ENCODE results near the gene SEMA3D. TPM values are rescaled to one million over a fixed set of nuclear protein-coding genes. Genes with fewer than 3 reads are reported as not detected.

The SEMA3D gene
- total RNA-seq, 1 experiment from 2014 or later: 1.4 TPM

DNA sequence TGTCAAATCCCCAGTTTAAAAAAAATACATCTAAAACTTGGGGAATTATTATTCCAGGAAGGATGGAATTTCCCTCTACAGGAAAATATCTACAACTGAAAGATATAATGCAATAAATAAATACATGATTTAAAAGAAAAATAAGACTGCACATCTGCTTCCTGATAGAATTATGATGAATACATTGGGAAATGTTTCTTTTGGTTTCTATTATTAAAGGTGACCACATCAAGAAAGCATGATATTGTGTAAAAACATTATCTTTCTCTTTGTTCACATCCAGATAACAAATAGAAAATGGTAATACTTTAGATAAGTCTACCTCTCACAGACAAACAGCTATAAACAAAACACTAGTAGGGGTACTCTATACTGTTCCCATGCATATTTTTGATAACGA, 19.2 kb downstream of the SEMA3D start:
- no peak overlapping the region for H3K4me3 ChIP-seq (replicated peaks in 1 of 2; ENCODE audit: low read depth in 1 of 2, low read length in 2 of 2)
- DNase-seq (ENCODE audit: low read depth, low spot score) (no peak), ATAC-seq (no peak)
- H3K27ac ChIP-seq (ENCODE audit: low read depth, low read length): no peak overlapping the region
- no peaks in the 10 kb centered on the region for H3K36me3 ChIP-seq (ENCODE audit: control insufficient read depth in 1 of 2, insufficient read depth in 2 of 2, low read length in 2 of 2)
- no peaks in the 10 kb centered on the region for H4K20me1 ChIP-seq (ENCODE audit: insufficient read depth)
- intact Hi-C loops (cut with micrococcal nuclease): no loop called here
- ChIA-PET CTCF (no interaction called here), POLR2A (no interaction called here), RAD21 (ENCODE audit: low non-redundant PET in 1 of 2, low total read pairs in 2 of 2, uncharacterized antibody in 2 of 2, unreplicated experiment in 2 of 2) (no interaction called here)
- no TSS peak for BruUV-seq (replicated peaks)
- no peak overlapping the region for H2AFZ ChIP-seq (ENCODE audit: low read depth, low read length, poor library complexity, severe bottlenecking)
- H3K9me3 ChIP-seq (ENCODE audit: control insufficient read depth in 1 of 2, insufficient read depth in 1 of 2, low read depth in 1 of 2, low read length in 2 of 2): no peaks in the 10 kb centered on the region
- TF ChIP-seq ZBTB33 (IDR thresholded peaks at IDR 0.05; ENCODE audit: extremely low read depth, insufficient replicate concordance, low read length) (no peak), POLR2AphosphoS5 (IDR thresholded peaks at IDR 0.05; ENCODE audit: low read depth, low read length) (no peak), YY1 (IDR thresholded peaks at IDR 0.05; ENCODE audit: extremely low read depth, insufficient replicate concordance, low read depth, low read length) (no peak), JUND (IDR thresholded peaks at IDR 0.05) (no peak), ZNF274 (IDR thresholded peaks at IDR 0.05; ENCODE audit: low read depth, low read length) (no peak), ZFX (IDR thresholded peaks at IDR 0.05) (no peak), SRF (IDR thresholded peaks at IDR 0.05; ENCODE audit: low read depth) (no peak), SIN3A (IDR thresholded peaks at IDR 0.05; ENCODE audit: low read depth) (no peak), RAD21 (IDR thresholded peaks at IDR 0.05; ENCODE audit: low read depth) (no peak), ELF1 (IDR thresholded peaks at IDR 0.05; ENCODE audit: borderline replicate concordance, low read depth) (no peak), CEBPB (IDR thresholded peaks at IDR 0.05; ENCODE audit: low read depth) (no peak), EGR1 (IDR thresholded peaks at IDR 0.05; ENCODE audit: low read depth) (no peak), TCF7L2 (IDR thresholded peaks at IDR 0.05; ENCODE audit: borderline replicate concordance, extremely low read depth, insufficient read depth, insufficient read length) (no peak), CBX3 (IDR thresholded peaks at IDR 0.05; ENCODE audit: low read depth) (no peak), POLR2A (IDR thresholded peaks at IDR 0.05; ENCODE audit: borderline replicate concordance, extremely low read depth, insufficient read depth, insufficient read length) (no peak), EZH2phosphoT487 (IDR thresholded peaks at IDR 0.05; ENCODE audit: borderline replicate concordance) (no peak)
- TF ChIP-seq, protein P1, sequence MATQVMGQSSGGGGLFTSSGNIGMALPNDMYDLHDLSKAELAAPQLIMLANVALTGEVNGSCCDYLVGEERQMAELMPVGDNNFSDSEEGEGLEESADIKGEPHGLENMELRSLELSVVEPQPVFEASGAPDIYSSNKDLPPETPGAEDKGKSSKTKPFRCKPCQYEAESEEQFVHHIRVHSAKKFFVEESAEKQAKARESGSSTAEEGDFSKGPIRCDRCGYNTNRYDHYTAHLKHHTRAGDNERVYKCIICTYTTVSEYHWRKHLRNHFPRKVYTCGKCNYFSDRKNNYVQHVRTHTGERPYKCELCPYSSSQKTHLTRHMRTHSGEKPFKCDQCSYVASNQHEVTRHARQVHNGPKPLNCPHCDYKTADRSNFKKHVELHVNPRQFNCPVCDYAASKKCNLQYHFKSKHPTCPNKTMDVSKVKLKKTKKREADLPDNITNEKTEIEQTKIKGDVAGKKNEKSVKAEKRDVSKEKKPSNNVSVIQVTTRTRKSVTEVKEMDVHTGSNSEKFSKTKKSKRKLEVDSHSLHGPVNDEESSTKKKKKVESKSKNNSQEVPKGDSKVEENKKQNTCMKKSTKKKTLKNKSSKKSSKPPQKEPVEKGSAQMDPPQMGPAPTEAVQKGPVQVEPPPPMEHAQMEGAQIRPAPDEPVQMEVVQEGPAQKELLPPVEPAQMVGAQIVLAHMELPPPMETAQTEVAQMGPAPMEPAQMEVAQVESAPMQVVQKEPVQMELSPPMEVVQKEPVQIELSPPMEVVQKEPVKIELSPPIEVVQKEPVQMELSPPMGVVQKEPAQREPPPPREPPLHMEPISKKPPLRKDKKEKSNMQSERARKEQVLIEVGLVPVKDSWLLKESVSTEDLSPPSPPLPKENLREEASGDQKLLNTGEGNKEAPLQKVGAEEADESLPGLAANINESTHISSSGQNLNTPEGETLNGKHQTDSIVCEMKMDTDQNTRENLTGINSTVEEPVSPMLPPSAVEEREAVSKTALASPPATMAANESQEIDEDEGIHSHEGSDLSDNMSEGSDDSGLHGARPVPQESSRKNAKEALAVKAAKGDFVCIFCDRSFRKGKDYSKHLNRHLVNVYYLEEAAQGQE (IDR thresholded peaks at IDR 0.05; ENCODE audit: low read depth): no peak
- TF ChIP-seq, protein P2, sequence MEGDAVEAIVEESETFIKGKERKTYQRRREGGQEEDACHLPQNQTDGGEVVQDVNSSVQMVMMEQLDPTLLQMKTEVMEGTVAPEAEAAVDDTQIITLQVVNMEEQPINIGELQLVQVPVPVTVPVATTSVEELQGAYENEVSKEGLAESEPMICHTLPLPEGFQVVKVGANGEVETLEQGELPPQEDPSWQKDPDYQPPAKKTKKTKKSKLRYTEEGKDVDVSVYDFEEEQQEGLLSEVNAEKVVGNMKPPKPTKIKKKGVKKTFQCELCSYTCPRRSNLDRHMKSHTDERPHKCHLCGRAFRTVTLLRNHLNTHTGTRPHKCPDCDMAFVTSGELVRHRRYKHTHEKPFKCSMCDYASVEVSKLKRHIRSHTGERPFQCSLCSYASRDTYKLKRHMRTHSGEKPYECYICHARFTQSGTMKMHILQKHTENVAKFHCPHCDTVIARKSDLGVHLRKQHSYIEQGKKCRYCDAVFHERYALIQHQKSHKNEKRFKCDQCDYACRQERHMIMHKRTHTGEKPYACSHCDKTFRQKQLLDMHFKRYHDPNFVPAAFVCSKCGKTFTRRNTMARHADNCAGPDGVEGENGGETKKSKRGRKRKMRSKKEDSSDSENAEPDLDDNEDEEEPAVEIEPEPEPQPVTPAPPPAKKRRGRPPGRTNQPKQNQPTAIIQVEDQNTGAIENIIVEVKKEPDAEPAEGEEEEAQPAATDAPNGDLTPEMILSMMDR (IDR thresholded peaks at IDR 0.05 in 2 of 3, conservative IDR thresholded peaks at IDR 0.05 in 1 of 3; ENCODE audit: borderline replicate concordance in 1 of 3, insufficient read depth in 1 of 3, low read depth in 2 of 3, low read length in 2 of 3): no peak
- H3K9me2 ChIP-seq (ENCODE audit: insufficient read depth): no peaks in the 10 kb centered on the region
- no peak overlapping the region for H3K9ac ChIP-seq (ENCODE audit: low read length)
- H3K27me3 ChIP-seq (ENCODE audit: insufficient read depth, low read length): no peaks in the 10 kb centered on the region
- H3K79me2 ChIP-seq (ENCODE audit: insufficient read depth, low read length): no peaks in the 10 kb centered on the region
- H3K4me1 ChIP-seq (ENCODE audit: control insufficient read depth in 1 of 2, insufficient read depth in 2 of 2, low read length in 2 of 2): no peaks in the 10 kb centered on the region
- no peak overlapping the region for H3K4me2 ChIP-seq (ENCODE audit: low read length)
